GM03348 (cell line): ENCODE data around the gene STK39.
"Not testable (repeated sequence)": the region's sequence is repeated elsewhere in the genome, so short reads cannot be mapped to it uniquely, and the experiment has no call there.

Experiments
- DNase-seq: peaks from one replicate; pipeline ENCODE4 v3.0.0; 2012; ENCODE audit warnings: low spot score

STK39 gene

DNA sequence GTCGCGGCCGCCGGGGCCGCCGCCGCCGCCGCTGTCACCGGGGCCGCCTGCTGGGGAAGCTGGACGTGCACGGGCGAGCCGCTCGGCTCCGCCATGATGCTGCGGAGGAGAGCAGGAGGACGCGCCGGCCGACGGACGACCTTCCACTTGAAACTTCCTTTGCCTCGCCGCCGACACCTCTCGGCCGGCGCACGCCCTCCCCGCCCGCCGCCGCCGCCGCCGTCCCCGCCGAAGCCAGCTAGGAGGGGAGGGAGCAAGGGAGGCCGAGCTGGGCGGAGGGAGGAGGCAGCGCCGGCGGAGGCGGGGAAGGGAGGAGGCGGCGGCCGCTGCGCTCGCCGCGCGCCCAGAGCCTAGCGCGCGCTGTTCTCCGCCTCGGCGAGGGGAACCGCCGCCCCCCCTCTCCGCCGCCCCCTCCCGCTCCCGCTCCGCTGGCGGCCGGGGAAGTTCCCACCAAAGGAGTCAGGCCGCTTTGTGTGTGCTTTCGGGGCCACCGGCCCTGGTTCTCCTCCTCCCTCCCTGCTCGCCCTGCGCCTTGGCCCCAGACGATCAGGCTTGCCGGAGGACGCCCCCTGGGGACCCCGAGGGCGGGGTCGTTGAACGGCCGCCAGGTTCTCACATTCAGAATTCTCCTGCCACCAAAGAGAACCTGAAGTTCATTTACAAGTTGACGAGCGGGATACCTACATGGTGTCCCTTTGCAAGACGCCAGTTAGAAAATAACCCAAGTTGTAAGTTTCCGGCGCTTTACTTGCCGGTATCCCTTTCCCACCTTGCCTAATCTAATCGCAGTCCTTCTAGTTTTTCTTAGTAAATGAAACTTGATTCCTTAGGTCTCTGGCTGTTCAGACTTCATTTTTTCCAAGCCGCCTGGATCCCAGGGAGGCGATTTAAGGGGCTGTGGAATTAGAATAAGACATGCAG, at the start of gene STK39:
STK39 (minus strand) TSS at position 255 of the 921 bp plus-strand sequence; CDS start at position 95, 160 bp downstream.
- DNase-seq: peak; percentile 93

DNA sequence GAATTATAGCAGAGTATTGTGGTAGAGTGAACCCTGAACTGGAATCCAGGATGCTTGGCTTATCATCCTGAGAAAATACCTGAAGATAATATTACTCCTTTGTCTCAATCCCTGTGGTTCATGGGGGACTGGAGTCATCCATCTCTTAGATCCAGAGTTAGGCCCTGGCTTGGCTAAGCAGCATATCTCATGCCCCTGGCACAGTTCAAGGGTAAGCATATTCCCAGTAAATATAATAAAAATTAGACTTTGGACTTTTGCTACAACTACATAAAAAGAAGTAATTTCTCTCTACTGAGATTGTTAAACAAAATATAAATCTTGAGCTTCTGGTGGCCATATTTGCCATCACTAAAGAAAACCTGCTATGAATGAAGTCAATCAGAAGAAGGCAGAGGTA, 47.7 kb upstream of the STK39 start:
- no peak for DNase-seq

DNA sequence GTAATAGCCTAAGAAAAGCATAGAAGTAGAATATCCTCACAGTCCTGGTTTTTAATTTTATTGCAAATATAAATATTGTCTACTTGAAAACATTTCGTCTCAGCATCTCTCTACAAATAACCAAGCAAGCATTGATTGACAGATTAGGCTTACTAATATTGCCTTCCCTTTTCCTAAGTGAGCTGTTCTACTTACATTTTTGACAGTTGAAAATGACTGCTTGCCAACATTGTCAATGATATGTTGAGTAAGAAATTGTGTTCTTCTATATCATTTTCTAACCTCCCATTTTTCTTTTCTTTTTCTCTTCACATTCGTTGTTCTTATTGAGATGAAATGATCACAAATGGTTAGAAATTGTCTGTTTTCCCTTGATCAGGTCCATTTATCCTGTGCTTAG, 47.0 kb upstream of the STK39 start:
- no peak for DNase-seq

DNA sequence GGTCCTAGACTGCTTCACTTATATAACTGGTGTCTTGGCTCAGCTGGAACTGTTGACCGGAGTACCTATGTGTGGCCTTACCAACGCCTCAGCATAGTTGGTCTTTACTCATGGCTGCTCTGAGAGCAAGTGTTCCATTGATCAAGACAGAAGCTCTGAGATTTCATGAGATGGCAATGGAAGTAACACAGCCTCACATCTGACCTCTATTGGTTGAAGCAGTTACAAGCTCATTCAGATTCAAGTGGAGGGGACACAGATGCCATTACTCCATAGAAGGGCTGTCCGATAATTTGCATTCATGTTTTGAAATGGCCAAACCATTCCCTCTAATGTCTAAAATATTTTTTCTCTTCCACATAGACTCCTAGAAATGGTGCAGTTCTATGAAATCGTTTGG, 46.4 kb upstream of the STK39 start:
- DNase-seq: no peak

DNA sequence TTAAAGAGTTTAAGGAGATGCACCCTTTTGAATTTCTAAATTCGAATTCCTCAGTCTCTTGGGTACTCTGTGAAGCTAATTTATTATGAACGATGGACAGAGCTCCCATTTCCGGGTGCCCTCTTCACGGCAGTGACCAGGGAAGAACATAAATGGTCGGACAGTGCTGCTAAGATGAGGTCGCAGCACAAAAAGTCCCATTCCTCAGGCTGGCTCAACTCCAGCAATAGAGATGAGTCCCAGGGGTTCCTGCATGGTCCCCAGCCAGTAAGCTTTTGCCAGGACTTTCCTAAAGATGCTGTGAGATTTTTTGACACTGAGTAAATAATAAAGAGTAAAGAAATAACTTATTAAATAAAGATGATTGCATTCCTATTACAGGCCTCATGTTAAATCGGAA, 43.0 kb upstream of the STK39 start:
- no peak for DNase-seq

DNA sequence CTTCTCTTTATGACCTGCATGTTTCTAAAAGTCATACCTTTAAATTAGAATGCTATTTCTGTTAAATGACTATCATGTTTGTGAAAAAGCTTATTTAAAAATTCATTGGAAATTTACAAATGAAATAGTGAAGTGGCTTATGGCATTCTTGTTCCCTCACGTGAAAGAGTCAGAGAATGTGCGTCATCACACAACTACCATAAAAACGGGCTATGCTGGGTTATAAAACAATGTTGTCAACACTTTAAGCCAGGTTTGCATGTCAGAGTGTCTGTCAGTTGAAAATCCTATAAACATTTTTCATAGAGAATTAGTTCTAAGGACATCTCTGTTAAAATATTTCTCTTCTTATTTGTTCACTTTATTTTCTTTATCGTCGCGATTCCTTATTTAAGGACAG, 42.5 kb upstream of the STK39 start:
- no peak for DNase-seq

DNA sequence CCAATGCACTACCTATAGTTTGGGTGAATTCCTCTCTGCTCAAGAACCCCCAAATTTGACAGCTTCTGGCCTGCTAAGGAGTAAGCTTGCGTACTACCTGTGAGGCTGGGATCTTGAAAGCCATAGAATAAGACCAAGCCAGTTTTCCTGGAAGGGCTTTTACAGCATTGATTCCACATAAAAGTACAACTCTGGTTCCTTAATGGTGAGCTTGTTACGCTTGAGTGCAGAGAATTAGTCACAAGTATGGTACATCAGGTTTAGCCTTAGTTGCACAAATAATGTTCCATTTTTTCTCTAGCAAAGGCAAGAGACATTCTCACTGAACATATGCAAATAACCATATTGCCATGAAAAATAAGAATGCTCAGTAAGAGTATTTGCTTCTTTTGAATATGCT, 39.1 kb upstream of the STK39 start:
- no peak for DNase-seq

DNA sequence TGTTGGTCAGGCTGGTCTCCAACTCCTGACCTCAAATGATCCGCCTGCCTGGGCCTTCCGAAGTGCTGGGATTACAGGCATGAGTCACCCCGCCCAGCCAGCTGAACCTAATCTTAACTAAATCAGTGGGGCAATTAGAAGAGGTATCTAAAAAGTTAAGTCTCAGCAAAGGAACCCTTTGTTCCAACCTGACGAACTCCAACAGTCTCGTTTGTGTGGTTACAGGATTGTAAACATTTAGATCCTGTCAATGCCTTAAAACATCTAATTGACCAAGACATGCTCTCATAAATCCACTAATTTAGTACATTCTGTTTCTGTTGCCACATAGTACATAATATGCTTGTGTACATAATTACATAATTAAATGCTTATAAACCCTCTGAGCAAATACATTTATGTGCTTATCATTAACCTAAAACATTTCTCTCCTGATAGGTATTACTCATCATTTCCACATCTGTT, 31.1 kb upstream of the STK39 start:
- no peak for DNase-seq

DNA sequence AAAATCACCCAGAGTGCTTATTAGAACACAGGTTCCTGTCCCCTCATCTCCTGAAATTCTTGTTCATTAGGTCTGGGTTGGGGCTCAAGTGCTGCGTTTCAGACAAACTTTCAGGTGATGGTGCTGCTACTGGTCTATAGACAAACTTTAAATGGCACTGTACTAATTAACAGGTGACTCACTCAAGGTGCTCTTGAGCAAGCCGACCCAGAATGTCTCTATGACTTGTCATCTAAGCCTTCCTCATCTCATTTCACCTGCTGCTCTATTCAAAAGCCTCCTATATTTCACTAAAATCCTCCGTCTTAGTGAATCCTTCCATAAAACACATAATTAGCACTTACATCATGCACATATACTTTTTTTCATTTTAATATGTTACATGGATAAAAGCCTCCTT, 29.9 kb upstream of the STK39 start:
- no peak for DNase-seq

DNA sequence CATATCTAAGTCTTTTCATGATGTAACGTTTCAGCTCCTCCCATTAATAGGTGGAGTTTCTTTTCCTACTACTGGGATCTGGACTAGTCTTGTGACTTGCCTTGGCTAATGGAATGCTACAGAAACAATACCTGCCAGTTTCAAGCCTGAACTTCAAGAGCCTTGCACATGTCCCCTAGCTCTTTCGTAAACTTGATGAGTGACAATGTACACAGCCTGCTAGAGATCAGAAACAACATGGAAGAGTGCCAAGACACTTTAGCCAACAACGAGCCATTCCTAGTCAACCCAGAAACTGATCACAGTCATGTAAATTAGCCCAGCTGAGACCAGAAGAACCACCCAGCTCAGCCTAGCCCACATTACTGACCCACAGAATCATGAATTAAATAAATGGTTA, 24.8 kb upstream of the STK39 start:
- no peak for DNase-seq

DNA sequence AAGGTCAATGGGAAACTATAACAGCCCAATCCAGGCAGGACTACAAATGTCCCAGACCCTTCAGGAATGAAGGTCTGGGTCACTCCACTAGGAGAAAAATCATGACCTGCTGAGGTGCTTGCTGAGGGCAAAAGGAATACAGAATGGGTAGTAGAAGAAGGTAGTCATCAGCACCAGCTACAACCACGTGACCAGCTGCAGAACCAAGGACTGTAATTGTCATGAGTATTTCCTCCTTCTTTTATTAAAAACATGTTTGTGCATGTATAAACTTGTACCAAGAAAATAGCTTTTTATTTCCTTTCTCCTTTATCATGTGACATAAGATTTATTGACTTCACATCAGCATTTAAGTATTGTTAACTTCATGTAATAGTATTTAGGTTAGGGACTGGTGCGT, 15.5 kb upstream of the STK39 start:
- DNase-seq: not testable (repeated sequence)

DNA sequence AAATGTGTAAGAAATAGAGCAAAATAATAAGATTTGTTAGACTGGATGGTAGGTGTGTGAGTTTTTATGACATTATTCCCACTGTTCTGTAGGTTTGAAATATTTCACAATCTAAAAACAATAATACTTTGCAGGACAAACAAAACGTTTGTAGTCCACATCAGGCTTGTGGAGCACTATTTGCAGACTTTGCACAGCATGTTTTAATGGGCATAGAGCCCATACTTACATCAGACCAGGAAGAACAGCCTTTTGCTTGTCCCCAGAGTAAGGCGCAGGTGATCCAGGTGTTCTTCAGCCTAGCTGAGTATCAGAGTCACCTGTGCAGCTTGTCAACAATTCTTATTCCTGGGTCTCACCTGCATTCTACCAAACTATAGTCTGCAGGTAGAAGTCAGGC, 9.1 kb upstream of the STK39 start:
- DNase-seq: no peak

DNA sequence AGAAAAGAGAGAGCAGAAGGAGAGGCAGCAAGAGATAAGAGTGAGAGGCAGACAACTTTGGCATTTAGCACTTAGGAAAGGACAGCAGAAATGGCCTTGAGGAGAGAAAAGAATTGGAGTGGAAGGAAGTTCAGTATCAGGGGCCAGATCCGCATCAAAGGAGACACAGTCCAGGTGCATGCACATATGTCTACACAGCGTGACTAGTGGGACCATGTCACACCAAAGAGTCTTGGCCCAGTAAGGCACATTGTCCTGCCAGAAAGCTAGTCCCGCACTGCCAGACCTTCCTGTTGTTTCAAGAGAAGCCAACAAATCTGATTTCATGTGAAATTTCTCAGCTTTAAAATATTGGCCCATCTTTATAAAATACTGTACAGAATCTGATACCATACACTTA, 8.5 kb upstream of the STK39 start:
- DNase-seq: no peak

DNA sequence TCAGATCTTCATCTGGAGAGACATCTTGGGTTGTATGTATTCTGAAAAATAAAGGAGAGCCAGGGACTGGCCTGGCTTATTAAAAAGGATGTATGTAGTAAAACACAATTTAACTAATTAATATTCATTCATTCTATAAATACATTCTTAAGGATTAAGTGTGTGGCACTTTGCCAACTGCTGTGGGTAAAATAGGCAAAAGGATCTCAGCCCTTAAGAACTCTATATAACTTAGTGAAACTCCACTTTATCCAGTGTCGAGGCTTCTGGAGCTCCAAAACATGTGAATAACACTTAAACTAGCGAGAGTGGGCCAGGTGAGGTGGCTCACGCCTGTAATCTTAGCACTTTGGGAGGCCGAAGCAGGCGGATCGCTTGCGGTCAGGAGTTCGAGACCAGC, 7.7 kb upstream of the STK39 start:
- no peak for DNase-seq

DNA sequence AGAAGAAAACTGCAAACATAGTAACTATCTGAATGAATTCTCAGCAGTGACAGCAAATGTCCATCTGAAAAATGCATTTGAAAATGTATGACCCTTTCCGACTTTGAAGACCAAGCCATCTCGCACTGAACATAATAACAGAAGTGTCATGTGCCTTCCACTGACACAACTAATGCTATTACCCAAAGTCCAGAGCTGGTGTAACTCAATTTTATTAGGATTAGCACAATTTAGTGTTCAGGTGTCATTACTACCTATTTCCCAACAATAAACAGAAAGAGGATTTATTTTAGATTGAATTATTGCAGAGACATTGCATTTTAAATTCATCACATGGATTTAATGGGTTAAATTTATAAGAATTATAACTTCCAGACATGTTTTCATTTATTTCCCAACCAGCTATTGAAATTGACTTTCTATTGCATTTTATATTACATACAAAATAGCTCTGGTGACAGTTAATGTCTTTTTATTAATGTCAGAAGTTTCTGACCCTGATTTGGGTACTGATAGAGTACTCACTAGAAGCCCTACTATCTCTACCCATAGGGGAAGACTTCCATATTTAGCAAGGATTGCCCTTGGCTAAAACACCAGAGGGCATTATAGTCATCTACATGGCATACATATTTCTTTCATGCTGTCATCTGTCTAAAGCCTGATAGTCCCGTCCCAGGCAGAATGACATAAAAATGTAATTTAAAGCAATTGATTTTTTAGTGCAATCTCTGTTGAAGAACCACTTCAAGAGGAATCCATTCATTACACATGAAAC, 7.0 kb upstream of the STK39 start:
- DNase-seq: peak; percentile 44

DNA sequence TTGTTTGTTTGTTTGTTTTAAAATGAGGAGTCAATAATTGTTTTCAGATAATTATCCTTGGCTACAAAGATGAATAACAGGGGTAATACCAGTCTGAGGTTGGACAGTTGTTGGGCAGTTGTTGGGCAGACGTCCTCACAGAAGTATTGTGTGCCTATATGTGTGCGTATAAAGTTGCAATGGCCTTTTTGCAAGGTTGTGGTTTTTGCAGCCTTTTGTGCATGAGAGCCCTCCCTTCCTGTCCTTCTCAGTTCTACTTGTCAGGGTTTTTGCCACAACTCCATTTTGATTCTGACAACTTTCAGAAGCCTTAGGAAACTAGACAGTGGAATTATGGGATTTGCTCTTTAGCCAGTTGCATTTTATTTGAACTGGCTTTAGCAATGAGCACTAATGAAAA, 6.0 kb upstream of the STK39 start:
- no peak for DNase-seq

DNA sequence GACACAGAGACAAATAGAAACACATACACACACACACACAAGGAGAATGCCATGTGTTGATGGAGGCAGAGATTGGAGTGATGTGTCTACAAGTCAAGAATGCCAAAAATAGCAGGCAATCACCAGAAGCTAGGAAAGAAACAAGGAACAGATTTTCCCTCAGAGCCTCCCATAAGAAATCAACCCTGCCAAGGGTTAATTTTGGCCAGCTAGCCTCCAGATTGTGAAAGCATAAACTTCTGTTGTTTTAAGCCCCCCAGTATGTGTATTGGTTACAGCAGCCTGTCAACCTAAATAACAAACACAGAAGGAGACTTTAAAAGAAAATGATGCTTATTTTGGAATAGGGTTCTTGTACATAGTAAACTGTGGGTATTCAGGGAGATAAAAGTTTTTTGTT, 5.6 kb upstream of the STK39 start:
- no peak for DNase-seq

DNA sequence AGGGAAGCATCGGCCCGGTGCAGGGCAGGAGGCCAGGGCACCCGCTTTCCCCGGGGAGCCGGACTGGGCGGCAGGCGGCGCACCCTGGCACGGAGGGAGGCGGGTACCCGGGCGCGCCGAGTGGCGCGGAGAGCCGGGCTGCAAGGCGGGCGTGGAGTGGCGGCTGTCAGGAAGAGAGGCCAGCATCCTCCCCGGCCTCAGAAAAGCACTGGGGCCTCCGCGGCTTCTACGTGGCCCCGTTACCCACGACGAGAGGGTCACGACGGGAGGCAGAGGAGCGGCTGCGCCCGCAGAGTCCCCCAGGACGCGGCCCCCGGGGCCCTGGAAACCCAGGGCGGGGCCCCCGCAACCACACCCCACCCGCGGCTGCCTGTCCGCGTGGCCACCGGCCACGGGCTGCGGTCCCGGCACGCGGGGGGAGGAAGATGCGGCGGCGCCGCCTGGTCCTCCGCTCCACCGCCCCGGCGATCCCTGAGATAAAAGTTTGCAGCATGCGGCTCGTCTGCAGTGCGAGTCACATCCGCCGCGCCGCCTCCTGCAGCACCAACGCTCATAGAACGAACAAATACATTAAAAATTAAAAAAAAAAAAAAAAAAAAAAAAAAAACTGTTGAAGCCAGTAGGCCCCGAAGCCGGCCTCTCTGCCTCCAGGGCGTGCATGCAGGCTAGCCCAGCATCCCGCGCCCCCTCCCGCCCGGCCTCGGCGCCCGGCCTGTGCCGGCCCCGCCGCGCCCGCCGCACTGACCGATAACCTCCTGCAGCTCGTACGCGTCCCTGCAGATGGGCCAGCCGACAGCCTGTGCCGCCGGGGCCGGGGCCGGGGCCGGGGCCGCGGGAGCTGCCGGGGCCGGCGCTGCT, 683 bp downstream of the STK39 start:
- DNase-seq: peak; percentile 85

DNA sequence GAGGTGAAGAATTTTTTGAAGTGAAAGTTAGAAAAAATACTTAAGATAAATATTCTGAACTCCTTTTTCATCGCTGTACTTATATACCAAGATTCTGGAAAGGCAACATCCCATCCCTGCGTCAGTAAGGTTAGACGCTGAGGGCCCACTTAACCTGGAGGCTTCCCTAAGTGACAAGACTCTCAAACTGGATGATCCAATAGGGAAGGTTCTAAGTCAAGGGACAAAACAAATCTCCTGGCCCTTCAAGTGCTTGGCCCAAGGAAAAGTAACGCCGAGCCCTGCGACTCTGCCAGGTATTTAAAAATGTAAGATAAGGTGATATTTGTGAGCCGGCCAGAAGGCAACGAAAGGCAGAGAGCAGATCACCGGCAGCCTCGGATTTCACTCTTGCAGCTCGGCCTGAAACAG, 1.3 kb downstream of the STK39 start:
- no peak for DNase-seq

DNA sequence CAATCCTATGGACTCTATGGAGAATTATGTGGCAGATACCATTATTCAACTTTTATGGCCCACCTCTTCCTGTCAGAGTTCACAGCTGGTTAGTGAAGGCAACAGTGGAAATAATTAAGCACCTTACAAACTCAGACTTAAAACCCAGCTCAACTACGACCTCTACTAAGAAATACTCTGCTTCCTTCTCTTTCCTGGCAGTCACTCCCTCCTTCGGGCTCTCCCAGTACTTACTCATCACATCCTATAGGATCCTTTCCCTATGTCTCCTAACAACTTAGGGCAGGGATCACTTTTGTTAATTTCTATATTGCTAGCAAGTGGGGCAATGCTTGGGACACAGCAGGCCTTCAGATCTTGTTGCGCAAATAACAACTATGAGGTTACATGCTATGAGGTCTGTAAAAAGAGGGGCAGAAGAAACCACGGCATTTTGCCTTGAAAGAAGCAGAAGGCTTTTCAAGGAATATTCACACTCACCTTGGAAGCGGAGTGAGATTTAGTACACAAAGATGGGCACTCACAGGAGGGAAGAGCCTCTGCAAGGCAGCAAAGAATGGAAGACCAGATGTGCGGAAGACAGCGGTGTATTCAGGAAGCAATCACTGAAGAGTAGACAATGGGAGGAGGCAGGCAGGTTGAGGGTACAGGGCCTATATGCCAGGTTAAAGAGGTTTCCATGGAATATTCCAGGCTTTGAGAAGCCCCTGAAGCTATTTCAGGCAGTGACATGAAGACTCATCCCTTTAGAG, 2.1 kb downstream of the STK39 start:
- DNase-seq: no peak

DNA sequence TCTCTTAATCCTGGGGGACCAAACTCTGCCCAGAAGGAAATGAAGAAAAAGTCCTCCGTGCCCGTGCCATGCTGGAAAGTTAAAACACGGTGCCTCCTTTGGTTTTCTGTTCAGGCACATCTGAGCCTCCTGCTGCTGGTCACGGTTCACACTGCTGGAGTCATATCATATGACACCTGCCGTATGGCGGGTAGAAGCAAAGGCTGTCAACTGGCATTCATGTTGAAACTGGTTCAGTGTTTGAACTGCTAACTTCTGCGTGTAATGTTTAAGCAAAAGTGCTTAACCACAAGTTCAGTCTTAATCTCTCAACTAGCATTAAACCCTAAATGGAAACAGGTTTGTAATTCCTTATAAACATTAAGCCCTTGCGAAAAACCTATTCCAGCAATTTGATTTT, 3.1 kb downstream of the STK39 start:
- DNase-seq: no peak

DNA sequence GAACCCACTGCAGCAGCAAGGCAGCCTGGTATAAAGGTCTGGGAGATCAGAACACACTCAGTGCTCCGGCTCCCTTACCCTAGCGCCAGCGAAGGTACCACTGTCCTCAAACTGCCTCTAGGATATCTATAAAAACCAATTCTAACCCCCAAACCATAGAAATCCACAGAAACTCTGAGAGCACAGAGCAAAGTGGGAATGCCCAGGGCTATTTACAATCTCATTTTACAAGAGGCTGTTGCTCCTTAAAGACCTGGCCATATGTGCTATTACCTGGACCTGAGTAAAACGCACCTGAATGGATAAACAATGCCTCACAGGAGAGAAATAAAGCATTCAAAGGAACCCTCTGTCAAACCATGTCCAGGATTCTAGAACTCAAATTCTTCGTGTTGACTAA, 4.3 kb downstream of the STK39 start:
- no peak for DNase-seq
